AG04449 (cell line): Measurements from ENCODE around the gene ANO6.

Experiments used
- CTCF ChIA-PET: fragments of 350-600 bp; formaldehyde crosslinking; extraction: SDS; loops from one replicate; lab custom pipeline; 2021; ENCODE audit warnings: antibody characterized with exemption; lab: Yijun Ruan, JAX
- POLR2A ChIA-PET: fragments of 400-600, 350-600 bp; formaldehyde crosslinking; extraction: SDS; loops from one replicate; lab custom pipeline; 2020; ENCODE audit warnings: antibody characterized with exemption, inconsistent platforms; lab: Yijun Ruan, JAX
- DNase-seq: peaks from one replicate; pipeline ENCODE4 v3.0.0-alpha.2; 2010; ENCODE audit warnings: low read depth, low spot score
- H3K4me3 ChIP-seq: 2 replicates; pipeline ENCODE4 v1.5.1; 2011; ENCODE audit warnings: low read depth, mild to moderate bottlenecking, control low read depth, low read length
- CTCF ChIP-seq: IDR thresholded peaks from one replicate; pipeline ENCODE4 v1.5.1; 2011; ENCODE audit warnings: mild to moderate bottlenecking, moderate library complexity, low read length, control low read depth, inconsistent platforms; ENCODE audit not compliant: insufficient read depth; ENCODE audit errors: missing control alignments

Gene ANO6

DNA sequence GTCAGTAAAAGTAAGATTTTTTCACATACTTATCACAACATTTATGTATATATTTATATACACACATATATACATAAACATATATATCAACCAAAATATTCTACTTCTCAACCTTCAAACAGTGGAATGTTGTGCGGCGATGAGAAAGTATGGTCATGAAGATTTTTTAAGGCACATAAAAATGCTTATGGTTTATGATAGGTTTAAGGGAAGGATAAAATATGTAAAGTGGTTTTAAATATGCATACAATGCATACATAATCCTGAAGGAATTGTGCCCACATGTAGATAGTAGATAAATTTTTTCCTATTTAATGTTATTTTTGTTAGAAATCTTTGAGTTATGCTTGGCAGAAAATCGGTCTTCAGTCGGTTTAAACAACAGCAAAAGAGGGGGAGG is 182.7 kb downstream of the ANO6 start:
- no peak for DNase-seq
- CTCF ChIA-PET, result interaction anchor here (1.0 to 6.3 kb wide), 4 partner anchors 11 to 214 kb away, joined by 3 to 39 read pairs (median 4); no protein-coding TSS in a partner anchor
- no peak overlapping the region for H3K4me3 ChIP-seq
- POLR2A ChIA-PET, result interaction anchor here (0.6 kb wide), 1 partner anchor 226 kb away, joined by 3 read pairs; no protein-coding TSS in a partner anchor
- no peak for TF ChIP-seq CTCF

- DNase-seq, result no peak
- CTCF ChIA-PET, result interaction anchor here (6.3 kb wide), 1 partner anchor 13 kb away, joined by 39 read pairs; no protein-coding TSS in a partner anchor
- no peak overlapping the region for H3K4me3 ChIP-seq
- POLR2A ChIA-PET, result no interaction called here
- no peak for TF ChIP-seq CTCF
Observed at GRCh38 chr12:45400991-45401390, 185.1 kb downstream of the ANO6 start.

- ChIA-PET POLR2A (no interaction called here), CTCF (interaction anchor here (1.2 to 6.3 kb wide), 3 partner anchors 11 to 232 kb away, joined by 3 to 39 read pairs (median 6); no protein-coding TSS in a partner anchor)
- no peak for TF ChIP-seq CTCF
- no peak for DNase-seq
- H3K4me3 ChIP-seq, result no peak overlapping the region
Observed at GRCh38 chr12:45402288-45402687, 186.4 kb downstream of the ANO6 start.

DNA sequence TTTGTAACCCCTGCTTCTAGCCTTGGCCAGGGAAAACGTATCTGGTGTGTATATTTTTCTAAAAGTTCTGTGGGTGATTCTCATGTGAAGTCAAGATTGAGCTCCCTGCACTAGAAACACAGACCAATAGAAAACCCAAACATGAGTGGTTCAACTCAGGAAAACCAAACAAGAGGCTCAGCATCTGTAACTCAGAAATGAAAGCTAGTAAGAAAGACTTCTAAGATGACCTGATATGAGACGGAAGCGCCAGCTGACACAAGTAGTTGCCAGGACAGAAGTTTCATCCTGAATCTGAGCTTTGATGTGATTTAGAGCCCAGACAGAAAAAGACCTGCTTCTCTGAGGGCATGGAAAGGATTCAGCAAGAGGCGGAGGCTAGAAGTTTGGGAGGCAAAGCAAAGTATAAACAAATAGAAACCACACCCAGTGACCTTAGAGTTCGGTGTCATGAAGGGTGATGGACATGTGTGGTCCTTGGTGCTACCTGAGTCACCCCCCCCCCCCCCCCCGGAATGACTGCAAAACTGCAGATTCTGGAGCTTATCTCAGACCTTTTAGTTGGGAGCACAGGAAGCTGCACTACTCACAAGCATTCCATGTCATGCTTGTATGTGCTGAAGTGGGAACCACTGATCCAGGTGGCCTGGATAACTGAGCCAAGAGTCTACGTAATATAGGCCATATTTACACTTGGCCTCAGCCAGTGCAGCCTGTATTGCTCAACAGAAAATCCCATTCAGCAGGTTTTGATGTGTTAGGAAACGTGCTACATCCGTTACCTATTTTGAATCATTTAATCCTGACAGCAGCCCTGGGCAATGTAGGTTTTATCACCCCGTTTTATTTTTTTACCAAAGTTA is 191.3 kb downstream of the ANO6 start:
- ChIA-PET CTCF (interaction anchor here (1.1 to 1.8 kb wide), 4 partner anchors 19 to 237 kb away, joined by 3 to 9 read pairs (median 4); no protein-coding TSS in a partner anchor), POLR2A (no interaction called here)
- no peak for TF ChIP-seq CTCF
- DNase-seq, result no peak
- H3K4me3 ChIP-seq, result no peak overlapping the region

DNA sequence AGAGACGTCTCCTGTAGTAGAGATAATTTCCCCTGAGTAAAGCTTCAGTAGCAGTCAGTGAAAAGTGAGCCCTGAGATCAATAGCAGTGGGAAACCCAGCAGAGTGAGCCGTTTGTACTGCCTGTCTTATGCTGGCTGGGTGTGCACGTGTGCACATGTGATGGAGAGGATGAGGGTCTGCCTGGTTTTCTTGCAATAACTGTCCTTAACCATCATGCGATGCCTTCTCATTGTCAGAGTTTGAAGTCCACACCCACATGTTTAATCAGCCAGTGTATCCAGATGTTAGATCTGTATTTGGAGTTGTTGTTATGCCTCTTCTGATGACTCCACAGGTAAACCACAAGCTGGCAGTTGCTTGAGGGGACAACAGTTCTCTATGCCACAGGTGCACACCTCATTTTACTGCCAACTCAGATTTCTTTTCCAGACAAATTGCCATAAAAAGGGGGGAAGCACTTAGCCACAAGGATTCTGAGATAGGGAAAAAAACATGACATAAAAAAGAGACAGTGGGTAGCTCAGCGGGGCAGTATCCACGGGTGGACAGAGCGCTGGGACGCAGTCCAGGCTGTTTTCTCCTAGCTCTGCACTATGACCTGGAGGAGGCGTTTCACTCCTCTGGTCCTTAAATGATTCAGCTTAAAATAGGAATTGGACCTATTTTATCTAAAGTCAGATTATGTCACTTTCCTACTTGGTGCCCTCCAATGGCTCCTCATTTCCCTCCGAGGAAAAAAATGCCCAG is 192.3 kb downstream of the ANO6 start:
- no peak for DNase-seq

More for the DNA sequence above, 192.3 kb downstream of the ANO6 start:
- POLR2A ChIA-PET, result no interaction called here
- no peak overlapping the region for H3K4me3 ChIP-seq
- TF ChIP-seq CTCF, result no peak
- CTCF ChIA-PET, result interaction anchor here (0.7 to 1.5 kb wide), 3 partner anchors 192 to 238 kb away, joined by 3 to 4 read pairs (median 4); partner anchors contain the start of gene ANO6
